GM18507 (cell line): ENCODE results near the gene EIF4A3.

Experiments used
- DNase-seq: peaks from one replicate; pipeline ENCODE4 v3.0.0; 2011; ENCODE audit warnings: low read depth; ENCODE audit not compliant: insufficient read length; ENCODE audit errors: extremely low spot score
- FAIRE-seq: peaks from 2 replicates; lab custom pipeline; 2011; peaks lifted over from hg19 to GRCh38; lab: Jason Lieb, UNC

Gene EIF4A3

GRCh38 chr17:80147035-80147822 lies at the start of gene EIF4A3:
Gene EIF4A3 (minus strand): TSS chr17:80147128. CDS start chr17:80146961, 167 bp downstream.
- peak; percentile 98 for DNase-seq
- peak; percentile 99 for FAIRE-seq

GRCh38 chr17:80196652-80197051 lies 49.7 kb upstream of the EIF4A3 start:
- FAIRE-seq (no peak), DNase-seq (no peak)

GRCh38 chr17:80195671-80196529 lies 49.0 kb upstream of the EIF4A3 start:
- FAIRE-seq = peak; percentile 41
- peak; percentile 38 for DNase-seq

GRCh38 chr17:80195141-80195540 lies 48.2 kb upstream of the EIF4A3 start:
- no peak for FAIRE-seq

GRCh38 chr17:80191865-80192661 lies 45.1 kb upstream of the EIF4A3 start:
- FAIRE-seq (no peak), DNase-seq (no peak)

More at GRCh38 chr17:80195141-80195540, 48.2 kb upstream of the EIF4A3 start:
- no peak for DNase-seq

GRCh38 chr17:80191192-80191591 lies 44.3 kb upstream of the EIF4A3 start:
- no peak for FAIRE-seq
- no peak for DNase-seq

GRCh38 chr17:80190716-80191115 lies 43.8 kb upstream of the EIF4A3 start:
- no peak for DNase-seq
- FAIRE-seq = no peak

GRCh38 chr17:80189611-80190010 lies 42.7 kb upstream of the EIF4A3 start:
- no peak for DNase-seq
- no peak for FAIRE-seq

GRCh38 chr17:80187515-80187941 lies 40.6 kb upstream of the EIF4A3 start:
- DNase-seq (no peak), FAIRE-seq (no peak)

GRCh38 chr17:80187090-80187489 lies 40.2 kb upstream of the EIF4A3 start:
- FAIRE-seq (no peak), DNase-seq (no peak)

- DNase-seq = no peak
- no peak for FAIRE-seq
Measured at GRCh38 chr17:80185968-80186367, 39.0 kb upstream of the EIF4A3 start.

- no peak for DNase-seq
- no peak for FAIRE-seq
Measured at GRCh38 chr17:80184423-80184714, 37.4 kb upstream of the EIF4A3 start.

- no peak for DNase-seq
- no peak for FAIRE-seq
Measured at GRCh38 chr17:80183581-80184422, 36.9 kb upstream of the EIF4A3 start.

GRCh38 chr17:80182845-80183223 lies 35.9 kb upstream of the EIF4A3 start:
- DNase-seq (no peak), FAIRE-seq (no peak)

GRCh38 chr17:80182118-80182844 lies 35.4 kb upstream of the EIF4A3 start:
- no peak for FAIRE-seq
- no peak for DNase-seq

- FAIRE-seq (no peak), DNase-seq (no peak)
Measured at GRCh38 chr17:80181431-80181830, 34.5 kb upstream of the EIF4A3 start.

GRCh38 chr17:80180192-80180591 lies 33.3 kb upstream of the EIF4A3 start:
- FAIRE-seq (no peak), DNase-seq (no peak)

GRCh38 chr17:80177986-80178595 lies 31.2 kb upstream of the EIF4A3 start:
- DNase-seq (no peak), FAIRE-seq (no peak)
